Activated naive CD8-positive, alpha-beta T cell treated with anti-CD3 and anti-CD28 coated beads, Interleukin-2, amount 50 U/mL, for 16 hours (primary cell): ENCODE measurements around the gene SF3B5.
"Not testable (repeated sequence)": the region's sequence is repeated elsewhere in the genome, so short reads cannot be mapped to it uniquely, and the experiment has no call there.

Experiments used
- DNase-seq: peaks from one replicate; pipeline ENCODE4 v3.0.0-alpha.2; 2020; ENCODE audit warnings: low read depth, low spot score

Gene SF3B5

DNA sequence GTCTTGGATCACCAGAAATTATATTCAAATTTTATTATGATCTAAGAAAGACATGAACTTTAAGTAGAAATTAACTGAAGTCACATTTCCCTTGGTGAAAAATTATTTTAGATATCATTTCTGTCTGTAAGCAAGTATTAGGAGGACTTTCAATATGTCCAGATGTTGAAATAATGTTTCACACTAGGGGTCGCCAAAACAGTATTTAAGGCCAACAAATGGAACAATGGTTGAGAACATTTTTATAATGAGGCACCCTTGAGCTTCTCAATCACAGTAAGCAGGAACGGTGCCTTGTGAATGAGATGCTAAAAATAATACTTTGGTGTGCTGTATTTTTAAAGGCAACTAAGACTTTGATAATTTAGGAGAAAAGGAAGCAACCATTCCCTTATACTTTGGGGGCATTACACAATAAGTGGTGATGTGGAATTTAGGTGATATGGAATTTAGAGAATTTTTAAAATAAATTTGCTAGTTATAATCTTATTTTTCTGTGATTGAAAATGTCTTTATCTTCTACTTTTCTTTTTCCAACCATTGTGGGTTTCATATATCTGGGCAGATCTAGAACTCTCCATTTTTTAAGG lies 9.6 kb upstream of the SF3B5 start:
- DNase-seq, result peak; percentile 21

DNA sequence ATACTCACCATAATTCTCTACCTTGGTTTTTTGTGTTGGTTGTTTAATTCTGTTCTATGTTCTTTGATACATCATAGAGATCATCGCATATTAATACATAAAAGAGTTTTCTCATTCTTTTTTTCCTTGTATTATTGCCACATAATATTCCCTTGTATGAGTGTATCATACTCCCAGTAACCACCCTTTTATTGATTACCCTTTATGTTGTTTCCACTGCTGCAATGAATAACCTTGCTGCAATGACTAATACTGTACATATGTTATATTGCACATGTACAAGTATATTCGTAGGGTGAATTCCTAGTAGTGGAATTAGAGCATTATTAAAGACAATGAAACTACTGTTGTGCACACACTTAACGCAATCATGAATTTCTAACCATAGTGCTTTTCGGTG lies 9.1 kb upstream of the SF3B5 start:
- DNase-seq, result no peak

DNA sequence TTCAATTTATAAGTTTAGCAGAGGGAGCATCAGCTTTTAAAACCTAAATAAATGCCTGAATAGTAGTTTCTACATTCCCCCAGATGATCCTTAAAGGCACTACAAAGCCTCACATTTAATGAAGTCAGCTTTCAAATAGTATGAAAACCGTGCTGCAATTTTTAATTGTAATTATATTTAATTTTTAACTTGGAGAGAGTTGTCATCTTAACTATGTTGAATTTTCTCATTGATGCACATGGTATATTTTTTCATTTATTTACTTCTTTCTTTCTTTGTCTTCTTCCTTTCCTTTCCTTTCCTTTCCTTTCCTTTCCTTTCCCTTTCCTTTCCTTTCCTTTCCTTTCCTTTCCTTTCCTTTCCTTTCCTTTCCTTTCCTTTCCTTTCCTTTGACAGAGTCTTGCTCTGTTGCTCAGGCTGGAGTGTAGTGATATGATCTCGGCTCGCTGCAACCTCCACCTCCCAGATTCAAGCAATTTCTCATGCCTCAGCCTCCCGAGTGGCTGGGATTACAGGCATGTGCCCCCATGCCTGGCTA lies 7.7 kb upstream of the SF3B5 start:
- no peak for DNase-seq

DNA sequence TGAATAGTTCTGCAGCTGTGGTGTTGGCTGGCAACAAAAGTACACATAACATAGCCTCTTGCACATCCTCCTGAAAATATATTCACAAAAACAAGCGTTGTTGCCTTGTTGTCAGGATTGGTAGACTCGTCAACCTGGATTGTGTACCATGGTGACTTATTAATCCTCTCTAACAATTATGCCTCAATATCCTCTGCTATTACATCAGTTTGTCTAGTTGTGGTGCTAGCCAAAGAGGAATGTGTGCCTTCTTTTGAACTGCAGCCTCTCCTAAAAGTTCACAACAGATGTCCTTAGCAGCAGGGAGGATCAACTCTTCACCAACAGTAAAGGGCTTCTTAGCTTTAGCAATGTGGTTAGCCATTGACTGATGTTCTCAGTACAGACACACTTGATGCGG lies 3.6 kb upstream of the SF3B5 start:
- no peak for DNase-seq

DNA sequence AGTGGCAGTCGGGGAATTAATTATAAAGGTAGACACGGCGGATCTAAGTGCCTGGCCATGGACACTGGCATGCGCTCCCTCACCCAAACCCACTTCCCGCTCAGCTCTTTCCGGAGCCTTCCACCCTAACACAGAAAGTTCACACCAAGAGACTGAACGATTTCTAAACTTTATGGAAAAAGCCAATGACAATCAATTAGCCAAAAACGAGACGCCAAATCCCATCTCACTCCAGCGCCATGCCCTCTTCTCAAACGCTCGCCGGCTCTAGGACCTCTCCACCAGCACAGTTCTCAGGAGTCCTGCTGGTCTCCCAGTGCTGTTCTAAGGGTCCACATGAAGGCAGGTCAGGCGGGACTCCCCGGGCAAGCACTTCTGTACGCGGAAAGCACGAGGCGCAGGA lies 641 bp downstream of the SF3B5 start:
- DNase-seq, result no peak

DNA sequence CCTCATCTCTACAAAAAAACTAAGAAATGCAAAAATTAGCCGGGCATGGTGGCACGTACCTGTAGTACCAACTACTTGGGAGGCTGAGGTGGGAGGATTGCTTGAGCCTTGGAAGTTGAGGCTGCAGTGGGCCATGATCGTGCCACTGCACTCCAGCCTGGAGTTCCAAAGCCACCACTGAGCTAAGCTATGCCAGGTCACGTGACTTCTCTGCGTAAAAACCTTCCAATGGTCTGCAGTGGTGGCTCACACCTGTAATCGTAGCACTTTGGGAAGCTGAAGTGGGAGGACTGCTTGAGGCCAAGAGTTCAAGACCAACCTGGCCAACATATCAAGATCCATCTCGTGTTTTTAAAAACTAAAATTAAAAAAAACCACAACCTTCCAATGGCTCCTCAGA lies 1.7 kb downstream of the SF3B5 start:
- no peak for DNase-seq

DNA sequence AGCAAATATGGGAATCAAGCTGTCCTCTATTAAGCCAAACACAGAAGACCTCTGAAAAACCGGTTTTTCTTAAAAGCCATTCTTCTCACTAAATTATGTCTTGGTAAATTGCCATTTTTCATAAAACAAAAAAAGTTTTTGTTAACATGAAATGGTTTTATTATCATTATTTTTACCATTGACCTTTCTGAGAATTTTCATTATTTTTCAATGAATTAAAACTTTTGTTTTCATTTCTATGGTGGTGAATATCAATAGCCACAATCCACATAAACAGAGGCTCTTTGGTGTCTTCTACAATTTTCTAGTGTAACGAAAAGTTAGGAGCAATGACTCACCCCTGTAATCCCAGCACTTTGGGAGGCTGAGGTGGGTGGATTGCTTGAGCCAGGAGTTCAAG lies 2.1 kb downstream of the SF3B5 start:
- DNase-seq, result no peak

DNA sequence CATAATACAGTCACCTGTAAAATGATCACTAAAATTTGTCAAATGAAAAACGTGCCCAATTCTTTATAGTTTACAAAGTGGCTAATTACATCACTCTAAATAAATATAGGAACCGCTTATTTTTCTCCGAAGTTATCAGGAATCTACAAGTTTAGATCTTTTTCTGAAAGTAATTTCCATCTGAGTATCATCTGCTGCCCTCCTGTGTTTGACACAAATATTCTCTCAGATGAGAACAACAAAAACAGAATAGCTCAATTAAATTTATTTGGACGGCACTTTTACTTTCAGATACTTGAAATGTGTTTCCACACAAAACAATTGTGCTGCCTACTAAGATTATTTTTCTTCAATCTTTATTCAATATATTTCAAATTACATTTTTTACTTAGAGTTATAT lies 5.0 kb downstream of the SF3B5 start:
- no peak for DNase-seq

DNA sequence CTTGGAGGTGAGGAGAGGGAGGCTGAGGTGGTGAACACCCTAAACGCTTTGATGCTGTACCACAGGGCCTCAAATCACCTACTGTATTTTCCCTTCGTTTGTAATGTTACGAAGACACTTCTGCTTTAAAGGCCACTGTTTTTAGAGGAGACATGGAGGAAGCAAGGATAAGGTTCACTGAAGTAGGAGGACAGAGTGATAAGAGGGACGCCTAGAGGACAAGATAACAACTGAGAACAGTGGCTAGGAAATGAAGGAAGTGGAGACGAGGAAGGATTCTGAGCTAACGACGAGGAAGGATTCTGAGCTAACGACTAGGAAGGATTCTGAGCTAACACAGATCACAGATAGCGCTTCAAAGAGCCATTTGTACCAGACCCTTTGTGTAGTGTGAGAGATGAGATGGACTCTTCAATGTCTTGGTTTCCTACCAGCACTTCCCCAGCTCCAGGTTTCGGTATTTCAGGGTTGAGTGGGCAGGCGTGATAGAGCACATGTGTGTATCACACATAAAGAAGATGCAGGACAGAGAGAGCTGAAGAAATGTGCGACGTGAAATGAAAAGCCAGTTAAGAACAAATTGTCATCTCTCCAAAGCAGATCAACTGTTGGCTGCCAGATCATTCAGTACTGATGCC lies 7.5 kb downstream of the SF3B5 start:
- DNase-seq, result no peak

DNA sequence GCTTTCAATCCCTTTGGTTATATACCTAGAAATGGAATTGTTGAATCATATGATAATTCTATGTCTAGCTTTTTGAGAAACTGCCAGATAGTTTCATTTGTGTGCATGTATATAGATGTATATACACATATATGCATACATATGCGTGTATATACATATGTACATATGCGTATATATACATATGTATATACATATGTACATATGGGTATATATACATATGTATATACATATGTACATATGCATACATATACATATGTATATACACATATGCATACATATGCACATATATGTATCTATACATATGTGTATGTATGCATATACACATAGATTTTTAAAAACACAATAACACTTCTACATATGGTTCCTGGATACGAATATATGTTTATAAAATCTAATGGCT lies 8.4 kb downstream of the SF3B5 start:
- DNase-seq, result no peak

DNA sequence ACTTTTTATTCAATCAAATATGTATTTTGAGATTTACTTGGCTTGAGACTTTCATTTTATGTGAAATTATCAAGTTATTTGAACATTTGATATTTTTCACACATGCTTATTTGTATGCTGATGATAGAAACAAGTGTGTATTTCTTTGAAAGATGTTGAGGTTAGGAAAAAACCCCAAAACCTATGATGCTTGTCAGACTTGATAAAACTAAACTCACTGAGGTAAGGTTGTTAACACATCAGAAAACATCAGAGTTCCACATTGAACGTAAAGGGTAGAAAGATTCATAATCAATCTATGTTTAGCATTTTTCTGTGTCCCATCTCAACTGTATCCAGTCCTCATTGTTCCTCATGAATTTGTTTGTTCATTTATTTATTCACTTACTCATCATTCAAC lies 12.2 kb downstream of the SF3B5 start:
- no peak for DNase-seq

DNA sequence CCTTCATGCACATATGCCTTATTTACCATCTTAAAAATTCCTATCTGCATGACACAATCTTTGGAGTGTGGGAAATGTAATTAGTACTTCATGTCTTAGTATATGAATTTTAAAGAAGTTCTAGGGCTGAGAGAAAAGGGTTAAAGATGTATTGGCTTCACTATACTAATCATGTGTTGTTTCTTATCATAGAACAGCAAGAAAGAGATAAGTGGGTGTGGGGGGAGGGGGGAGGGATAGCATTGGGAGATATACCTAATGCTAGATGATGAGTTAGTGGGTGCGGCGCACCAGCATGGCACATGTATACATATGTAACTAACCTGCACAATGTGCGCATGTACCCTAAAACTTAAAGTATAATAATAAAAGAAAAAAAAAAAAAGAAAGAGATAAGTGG lies 13.0 kb downstream of the SF3B5 start:
- DNase-seq, result not testable (repeated sequence)

DNA sequence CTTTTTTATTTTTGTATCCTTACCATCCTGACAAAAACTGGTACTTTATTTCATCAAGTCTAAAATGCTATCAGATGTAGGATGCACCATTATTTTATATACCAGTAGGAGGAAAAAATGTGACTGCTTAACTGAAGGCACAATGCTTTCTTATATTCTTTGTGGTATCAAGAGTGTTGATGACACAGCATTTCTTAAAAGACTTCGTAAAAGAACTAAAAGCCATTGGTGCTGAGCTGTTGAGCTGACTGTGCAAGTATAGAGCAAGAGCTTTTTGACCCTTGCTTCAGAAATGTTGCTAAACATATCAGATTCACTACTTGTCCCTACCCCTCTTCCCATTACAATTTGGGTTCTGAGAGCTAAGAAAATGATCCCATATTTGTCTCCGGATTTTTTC lies 17.5 kb downstream of the SF3B5 start:
- no peak for DNase-seq

DNA sequence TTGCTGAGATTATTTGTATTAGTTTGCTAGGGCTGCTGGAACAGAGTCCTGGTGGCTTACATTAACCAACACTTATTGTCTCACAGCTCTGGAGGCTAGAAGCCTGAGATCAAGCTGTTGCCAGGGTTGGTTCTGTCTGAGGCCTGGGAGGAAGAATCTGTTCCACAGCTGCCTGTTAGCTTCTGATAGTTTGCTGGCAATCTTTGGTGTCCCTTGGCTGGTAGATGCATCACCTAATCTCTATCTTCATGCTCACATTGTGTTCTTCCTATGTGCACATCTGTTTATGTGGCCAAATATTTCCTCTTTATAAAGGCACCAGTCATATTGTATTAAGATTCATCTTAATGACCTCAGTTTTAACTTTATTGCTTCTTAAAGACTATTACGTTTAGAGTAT lies 19.5 kb downstream of the SF3B5 start:
- no peak for DNase-seq

DNA sequence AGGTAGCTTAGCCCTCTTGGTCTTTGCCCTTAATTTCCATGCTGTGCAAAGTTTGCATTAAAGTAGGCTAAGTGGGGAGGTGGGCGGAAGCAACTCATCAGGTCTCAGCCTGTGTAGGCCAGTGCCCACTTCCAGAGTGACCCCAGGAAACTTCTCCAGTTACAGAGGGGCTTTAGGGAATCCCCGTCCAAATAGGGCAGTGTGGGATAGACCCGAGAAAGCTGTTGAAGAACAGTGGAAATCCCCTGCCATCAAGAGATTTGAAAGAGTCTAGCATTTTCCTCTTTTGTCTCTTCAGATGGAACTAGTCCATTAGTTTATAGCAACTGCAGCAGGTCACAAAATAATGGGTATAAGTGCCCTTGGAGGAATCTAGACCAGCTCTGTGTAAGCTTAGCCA lies 20.2 kb downstream of the SF3B5 start:
- DNase-seq, result no peak

DNA sequence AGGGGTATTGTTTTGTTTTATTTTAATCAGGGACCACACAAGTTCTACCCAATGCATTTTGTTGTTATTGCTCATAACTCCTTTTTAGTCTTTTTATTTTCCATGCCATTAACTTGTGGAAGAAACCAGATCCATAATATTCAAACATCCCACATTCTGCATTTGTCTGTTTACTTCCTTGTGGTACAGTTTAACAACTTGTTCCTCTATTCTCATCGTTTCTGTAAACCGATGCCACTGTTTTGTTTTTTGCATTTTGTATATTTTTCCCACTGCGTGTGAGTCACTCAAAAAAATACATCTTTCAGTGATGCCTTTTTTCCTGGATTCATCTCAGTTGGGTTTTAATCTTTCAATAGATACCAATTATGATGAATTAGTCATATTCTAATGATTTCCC lies 22.3 kb downstream of the SF3B5 start:
- DNase-seq, result no peak

DNA sequence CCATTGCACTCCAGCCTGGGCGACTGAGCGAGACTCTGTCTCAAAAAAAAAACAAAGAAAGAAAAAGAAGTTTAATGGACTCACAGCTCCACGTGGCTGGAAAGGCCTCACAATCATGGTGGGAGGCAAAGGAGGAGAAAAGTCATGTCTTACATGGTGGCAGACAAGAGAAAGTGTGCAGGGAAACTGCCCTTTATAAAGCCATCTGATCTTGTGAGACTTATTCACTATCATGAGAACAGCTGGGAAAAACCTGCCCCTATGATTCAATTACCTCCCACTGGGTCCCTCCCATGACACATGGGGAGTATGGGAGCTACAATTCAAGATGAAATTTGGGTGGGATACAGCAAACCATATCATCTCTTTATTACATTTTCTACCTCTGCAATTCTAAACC lies 25.9 kb downstream of the SF3B5 start:
- DNase-seq, result no peak

DNA sequence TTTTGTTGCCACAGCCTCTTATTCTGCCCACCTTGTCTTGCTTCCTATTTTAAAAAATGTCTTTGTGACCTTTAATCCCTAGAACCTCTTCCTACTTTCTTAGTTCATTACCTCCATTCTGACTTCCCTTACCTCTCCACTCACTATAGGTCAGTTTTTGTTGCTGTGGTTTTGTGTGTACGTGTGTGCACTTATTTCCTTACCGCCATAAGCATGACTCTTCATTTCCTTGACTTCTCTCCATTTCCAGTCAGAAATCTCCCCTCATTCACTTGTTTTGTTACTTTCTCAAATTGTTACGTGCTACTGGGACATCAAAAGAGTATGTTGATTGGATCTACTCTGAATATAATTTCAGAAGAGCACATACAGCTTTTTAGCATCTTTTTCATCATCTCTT lies 26.6 kb downstream of the SF3B5 start:
- no peak for DNase-seq

DNA sequence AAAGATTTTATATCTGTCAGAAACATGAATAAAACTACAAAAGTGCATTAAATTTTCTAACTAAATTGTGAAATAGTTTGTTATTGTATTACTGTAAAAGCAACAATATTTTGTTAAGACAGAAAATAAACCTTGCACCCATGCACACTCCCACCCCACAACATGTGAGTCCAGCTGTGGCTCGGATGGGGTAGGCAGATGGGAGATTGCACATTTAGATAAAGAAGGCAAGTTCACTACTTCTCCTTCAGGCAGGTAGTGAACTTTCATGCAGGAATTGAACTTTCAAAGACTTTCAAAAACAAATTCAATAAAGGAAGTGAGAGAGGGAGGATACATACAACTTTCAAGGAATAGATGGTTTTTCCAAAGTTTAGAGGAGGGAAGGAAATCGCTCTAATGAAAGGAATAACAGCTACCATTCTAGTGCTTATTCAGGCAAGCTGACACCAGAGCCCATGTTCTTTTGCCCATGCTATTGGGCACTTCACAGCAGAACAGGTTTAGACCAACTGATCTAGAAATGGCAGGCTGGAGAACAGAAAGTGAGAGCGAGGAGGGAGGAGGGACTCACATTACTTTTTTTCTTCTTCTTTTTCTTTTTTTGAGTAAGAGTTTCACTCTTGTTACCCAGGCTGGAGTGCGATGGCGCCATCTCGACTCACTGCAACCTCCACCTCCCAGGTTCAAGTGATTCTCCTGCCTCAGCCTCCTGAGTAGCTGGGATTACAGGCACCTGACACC lies 28.5 kb downstream of the SF3B5 start:
- no peak for DNase-seq

DNA sequence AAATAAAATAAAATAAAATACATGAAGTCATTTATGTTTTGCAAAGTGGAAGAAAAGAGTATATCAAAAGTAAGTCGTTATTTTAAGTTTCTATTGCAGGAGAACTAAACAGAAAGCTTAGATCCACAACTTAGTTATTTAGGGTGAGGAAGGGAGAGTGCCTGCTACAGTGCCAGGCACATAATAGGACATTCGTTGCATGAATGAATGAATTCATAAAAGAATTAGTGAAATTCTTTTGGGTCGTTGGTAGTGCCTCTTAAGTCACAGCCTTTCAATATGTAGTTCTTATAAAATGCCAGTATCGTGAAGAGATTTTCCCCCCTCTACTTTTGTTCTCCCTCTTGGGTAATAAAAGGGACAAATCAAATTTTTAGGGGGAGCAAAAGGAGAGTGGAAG lies 29.1 kb downstream of the SF3B5 start:
- DNase-seq, result no peak

DNA sequence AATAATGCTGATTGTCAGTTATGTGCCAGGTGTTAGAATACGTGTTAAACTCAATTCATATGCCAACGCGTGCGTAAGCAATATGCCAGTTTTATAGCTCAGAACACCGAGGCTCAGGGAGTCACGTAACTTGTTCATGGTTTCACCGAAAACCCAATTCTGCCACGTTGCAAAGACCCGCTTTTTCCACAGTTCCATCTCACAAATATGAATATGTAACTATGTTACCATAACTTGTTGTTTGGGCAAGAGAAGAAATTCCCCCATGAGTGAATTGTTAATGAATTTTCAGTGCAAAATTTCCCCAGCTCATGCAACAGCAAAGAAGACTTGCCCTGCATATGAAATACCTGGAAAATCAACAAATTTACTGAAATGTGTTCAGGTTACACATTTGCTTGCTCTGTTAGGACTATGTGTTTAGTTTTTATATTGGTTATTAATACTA lies 30.1 kb downstream of the SF3B5 start:
- DNase-seq, result no peak

DNA sequence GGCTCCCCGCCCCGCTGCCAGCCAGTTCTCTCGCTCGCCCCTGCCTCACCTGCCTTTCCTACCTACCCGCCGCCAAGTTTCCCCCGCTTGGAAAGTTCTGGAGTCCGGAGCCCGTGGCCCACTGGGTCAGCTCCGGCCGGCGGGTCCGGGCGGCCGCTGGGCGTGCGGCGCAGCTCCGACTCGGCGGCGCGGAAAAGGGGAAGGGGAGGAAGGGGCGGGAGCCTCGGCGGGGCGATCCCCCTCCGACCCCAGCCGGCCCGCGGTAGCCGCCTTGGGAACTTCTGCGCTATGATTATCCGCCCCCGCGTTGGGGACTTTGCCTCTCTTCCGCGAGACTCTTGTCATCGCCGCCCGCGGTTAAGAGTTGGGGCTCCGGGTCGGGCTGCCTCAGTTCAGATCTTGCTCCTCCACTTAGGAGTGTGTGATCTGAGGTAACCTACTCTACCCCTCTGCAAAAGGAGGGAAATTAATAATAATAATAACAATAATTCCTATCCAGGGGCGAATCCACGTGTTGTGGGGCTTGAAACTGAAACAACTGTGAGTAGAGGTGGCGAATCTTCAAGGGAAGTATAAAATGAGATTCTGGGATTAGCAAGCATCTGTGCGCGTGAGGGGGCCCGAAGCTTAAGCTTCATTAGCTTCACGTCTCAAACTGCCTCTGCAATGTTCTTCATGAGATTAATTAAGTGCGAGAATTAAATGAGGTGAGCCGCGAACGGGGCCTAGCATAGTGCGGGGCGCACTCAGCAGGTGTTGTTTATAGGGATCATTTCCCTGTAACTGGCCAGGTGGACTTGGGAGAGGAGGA lies 30.8 kb downstream of the SF3B5 start:
- peak; percentile 29 for DNase-seq
